Choroid plexus epithelial cell (primary cell): ENCODE results near the gene MYL12B.
A peak's percentile ranks its signal among the peaks of the same experiment; 100 is the strongest.

Source experiments
- DNase-seq: peaks from one replicate; pipeline ENCODE4 v3.0.0-alpha.2; 2010; ENCODE audit warnings: low read depth
- H3K4me3 ChIP-seq: 2 replicates; pipeline ENCODE4 v1.5.1; 2011; ENCODE audit warnings: low read depth, mild to moderate bottlenecking, control low read depth, low read length, moderate library complexity
- TF ChIP-seq, protein P1 (sequence below): conservative IDR thresholded peaks from 2 replicates; pipeline ENCODE4 v1.5.1; 2011; ENCODE audit warnings: low read depth, mild to moderate bottlenecking, control low read depth, inconsistent platforms, low read length, moderate library complexity

The MYL12B gene

DNA sequence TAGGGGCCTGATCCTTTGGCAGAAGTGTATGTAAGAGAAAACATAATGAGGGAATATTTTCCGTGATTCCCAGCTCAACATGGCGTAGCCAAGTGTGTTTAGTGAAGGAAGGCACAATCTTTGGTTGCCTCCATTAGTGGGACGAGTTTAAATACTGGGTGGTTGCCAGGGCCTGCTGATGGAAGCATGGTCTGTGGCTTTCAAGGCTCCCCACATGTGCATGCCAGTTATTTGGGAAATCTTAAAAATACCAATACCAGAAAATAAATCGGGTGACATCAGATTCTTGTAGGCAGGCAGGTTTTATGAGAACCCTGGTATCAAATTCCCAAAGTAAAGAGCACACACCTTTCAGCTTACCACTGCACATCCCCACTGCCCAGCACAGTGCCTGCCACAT lies 7.2 kb upstream of the MYL12B start:
- no peak overlapping the region for H3K4me3 ChIP-seq
- DNase-seq: no peak
- TF ChIP-seq, protein P1, sequence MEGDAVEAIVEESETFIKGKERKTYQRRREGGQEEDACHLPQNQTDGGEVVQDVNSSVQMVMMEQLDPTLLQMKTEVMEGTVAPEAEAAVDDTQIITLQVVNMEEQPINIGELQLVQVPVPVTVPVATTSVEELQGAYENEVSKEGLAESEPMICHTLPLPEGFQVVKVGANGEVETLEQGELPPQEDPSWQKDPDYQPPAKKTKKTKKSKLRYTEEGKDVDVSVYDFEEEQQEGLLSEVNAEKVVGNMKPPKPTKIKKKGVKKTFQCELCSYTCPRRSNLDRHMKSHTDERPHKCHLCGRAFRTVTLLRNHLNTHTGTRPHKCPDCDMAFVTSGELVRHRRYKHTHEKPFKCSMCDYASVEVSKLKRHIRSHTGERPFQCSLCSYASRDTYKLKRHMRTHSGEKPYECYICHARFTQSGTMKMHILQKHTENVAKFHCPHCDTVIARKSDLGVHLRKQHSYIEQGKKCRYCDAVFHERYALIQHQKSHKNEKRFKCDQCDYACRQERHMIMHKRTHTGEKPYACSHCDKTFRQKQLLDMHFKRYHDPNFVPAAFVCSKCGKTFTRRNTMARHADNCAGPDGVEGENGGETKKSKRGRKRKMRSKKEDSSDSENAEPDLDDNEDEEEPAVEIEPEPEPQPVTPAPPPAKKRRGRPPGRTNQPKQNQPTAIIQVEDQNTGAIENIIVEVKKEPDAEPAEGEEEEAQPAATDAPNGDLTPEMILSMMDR: no peak

DNA sequence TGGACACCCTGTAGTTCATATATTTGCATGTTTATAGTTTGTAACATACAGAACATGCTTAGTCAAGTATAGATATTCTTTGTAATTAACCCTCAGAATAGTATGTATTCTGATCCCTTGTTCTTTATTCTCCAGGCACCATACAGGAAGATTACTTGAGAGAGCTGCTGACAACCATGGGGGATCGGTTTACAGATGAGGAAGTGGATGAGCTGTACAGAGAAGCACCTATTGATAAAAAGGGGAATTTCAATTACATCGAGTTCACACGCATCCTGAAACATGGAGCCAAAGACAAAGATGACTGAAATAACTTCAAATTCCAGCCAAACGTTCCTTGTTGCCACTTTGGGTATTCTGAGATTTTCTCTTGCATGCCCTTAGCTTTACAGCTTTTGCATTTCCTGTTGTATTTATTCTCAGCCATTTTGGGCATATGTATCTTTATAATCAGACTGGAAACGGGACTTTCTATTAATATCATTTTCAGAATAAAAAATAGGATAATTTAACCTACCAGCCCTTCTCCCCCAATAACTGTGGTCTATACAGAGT lies 6.2 kb upstream of the MYL12B start:
- H3K4me3 ChIP-seq: no peak overlapping the region
- TF ChIP-seq, protein P1: no peak
- DNase-seq: no peak

DNA sequence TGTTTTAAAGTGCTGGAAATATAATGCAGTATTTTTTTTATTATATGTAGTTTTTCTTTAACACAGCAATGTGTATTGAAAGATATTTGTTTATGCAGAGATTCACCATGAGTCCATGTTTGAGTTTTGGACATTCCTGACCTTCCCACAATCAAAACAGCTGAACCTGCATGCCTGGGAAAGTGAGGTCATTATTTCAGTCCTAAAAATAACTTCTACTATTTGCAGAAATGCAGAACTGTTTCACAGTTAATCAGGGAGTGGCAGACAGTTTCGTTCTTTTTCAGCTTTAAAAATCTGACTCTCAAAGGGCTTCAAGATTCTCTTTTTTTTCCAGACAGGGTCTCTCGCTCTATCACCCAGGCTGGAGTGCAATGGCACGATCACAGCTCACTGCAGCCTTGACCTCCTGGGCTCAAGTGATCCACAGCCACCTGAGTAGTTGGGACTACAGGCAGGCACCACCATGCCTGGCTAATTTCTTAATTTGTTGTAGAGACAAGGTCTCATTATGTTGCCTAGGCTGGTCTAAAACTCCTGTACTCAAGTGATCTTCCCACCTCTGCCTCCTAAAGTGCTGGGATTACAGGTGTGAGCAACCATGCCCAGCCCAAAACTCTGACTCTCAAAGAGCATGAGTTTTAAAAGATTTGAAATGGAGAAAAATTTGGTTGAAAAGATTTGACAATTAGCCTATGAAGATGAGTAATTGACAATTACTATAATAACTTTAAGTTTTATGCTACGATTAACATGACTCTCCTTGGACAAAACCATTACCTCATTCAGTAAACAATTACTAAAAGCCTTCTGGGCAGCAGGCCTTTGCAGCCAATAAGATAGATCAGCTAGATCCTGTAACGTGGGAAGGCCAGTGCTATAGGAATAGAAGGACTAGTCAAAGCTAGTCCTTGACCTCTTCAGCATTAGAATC lies 5.0 kb upstream of the MYL12B start:
- TF ChIP-seq, protein P1: no peak
- no peak overlapping the region for H3K4me3 ChIP-seq
- DNase-seq: peak; percentile 82

DNA sequence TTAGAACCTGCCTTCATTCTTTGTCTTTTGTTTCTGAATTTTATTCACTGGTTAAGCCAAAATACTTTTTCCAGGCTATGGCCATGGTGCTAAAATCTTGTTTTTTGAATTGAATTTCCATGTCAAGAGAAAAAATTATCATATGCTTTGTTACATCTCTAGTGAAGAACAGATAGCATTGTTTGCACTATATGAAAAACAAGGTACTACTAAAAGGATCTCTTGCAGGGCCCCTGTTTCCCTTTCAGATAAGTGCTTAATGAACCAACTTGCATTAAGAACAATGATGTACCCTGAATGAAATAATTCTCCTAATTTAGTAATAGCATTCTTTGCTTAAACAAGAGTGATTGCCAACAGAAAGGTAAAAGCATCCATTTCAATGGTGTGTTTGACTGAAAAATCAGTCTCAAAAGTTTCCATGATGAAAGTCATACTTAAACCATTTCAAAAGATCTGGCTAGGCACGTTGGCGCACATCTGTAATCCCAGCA lies 4.3 kb upstream of the MYL12B start:
- TF ChIP-seq, protein P1: no peak
- no peak for DNase-seq
- H3K4me3 ChIP-seq: no peak overlapping the region

DNA sequence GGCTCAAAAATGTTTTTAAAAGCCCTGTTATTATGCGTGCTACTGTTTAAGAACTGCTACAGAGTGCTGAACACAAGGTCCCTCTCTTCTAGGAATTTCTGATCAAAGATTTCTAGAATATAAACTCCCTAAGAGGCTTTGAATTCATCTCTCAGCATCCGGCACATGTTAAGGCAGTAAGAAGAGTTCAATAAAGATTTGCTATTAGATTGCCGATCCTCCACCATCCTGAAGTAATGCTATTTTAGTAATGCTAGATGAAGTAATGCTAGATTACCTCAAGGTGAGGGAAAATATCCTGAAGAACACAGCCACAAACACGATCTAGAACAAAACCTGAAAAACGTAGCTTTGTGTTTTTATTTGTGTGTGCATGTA lies 949 bp upstream of the MYL12B start:
- H3K4me3 ChIP-seq: peak overlapping the region; percentile 83
- no peak for DNase-seq
- TF ChIP-seq, protein P1: no peak

DNA sequence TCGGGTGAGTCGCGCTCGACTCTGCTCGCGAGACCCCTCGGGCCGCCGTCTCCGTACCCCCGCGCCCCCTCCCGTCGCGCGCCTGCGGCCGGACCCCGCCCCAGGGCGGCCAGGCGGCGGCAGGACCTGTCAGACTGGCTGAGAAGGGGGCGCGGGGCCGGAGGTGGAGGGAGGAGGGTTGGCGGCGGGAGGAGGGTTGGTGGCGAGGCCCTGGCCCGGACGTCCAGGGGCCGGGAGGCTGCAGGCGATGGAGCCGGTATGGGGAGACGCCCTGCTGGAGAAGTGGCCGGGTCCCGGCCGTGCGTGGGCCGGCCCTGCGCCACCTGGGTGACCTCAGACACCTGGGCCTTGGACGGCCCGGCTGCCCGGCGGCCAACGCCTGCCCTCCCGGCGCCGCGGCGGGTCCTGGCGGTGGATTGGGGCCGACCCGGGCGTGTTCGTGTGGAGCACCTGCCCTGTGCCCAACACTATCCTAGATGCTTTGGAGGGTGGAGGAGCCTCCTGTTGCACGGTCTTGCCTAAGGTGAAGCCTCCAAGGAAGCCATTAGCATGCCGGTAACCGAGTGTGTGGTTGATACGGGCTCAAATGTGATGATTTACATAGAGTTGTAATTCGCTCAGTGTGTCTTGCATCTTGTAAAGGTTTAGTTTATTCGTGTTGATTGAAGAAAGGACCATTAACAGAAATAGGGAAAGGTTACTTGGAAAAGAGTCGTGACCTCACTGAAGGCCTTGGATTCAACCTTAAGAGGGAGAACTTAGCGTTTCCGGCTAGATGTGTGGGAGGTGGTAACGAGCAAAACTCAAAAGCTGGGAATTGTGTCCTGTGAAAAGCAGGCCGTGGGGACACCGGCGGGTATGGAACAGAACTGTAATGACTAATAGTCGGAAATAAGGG lies 550 bp downstream of the MYL12B start:
- TF ChIP-seq, protein P1: no peak
- H3K4me3 ChIP-seq: peak overlapping the region; percentile 83
- no peak for DNase-seq
